ENCODE measurements around the gene DOCK2.

DOCK2 gene

GRCh38 chr5:169893571-169893970 lies 256.5 kb downstream of the DOCK2 start:
- Histone ChIP-seq H3K36me3 (ENCODE audit: insufficient read depth, low read length) (no peaks in the 10 kb centered on the region), H3K27ac (ENCODE audit: low read depth, low read length) (no peak overlapping the region), H3K27me3 (ENCODE audit: control insufficient read depth in 1 of 2, insufficient read depth in 2 of 2, low read length in 2 of 2) (no peaks in the 10 kb centered on the region), H3K4me3 (ENCODE audit: low read depth in 1 of 2, low read length in 2 of 2) (no peak overlapping the region), H3K9ac (ENCODE audit: low read length) (no peak overlapping the region), H3K9me3 (ENCODE audit: low read length) (no peaks in the 10 kb centered on the region), H3K4me1 (ENCODE audit: insufficient read depth, low read length) (no peaks in the 10 kb centered on the region)

GRCh38 chr5:169895926-169896325 lies 258.9 kb downstream of the DOCK2 start:
- Histone ChIP-seq H3K4me1 (ENCODE audit: insufficient read depth, low read length) (no peaks in the 10 kb centered on the region), H3K27me3 (ENCODE audit: control insufficient read depth in 1 of 2, insufficient read depth in 2 of 2, low read length in 2 of 2) (no peaks in the 10 kb centered on the region), H3K9me3 (ENCODE audit: low read length) (no peaks in the 10 kb centered on the region), H3K4me3 (ENCODE audit: low read depth in 1 of 2, low read length in 2 of 2) (no peak overlapping the region), H3K9ac (ENCODE audit: low read length) (no peak overlapping the region), H3K27ac (ENCODE audit: low read depth, low read length) (no peak overlapping the region), H3K36me3 (ENCODE audit: insufficient read depth, low read length) (no peaks in the 10 kb centered on the region)

- no peaks in the 10 kb centered on the region for H3K36me3 ChIP-seq (ENCODE audit: insufficient read depth, low read length)
- H3K4me3 ChIP-seq (ENCODE audit: low read depth in 1 of 2, low read length in 2 of 2): no peak overlapping the region
- H3K9me3 ChIP-seq (ENCODE audit: low read length): no peaks in the 10 kb centered on the region
- no peak overlapping the region for H3K9ac ChIP-seq (ENCODE audit: low read length)
- no peaks in the 10 kb centered on the region for H3K27me3 ChIP-seq (ENCODE audit: control insufficient read depth in 1 of 2, insufficient read depth in 2 of 2, low read length in 2 of 2)
- H3K4me1 ChIP-seq (ENCODE audit: insufficient read depth, low read length): no peaks in the 10 kb centered on the region
- H3K27ac ChIP-seq (ENCODE audit: low read depth, low read length): no peak overlapping the region
These were observed 260.4 kb downstream of the DOCK2 start for GRCh38 chr5:169897481-169897880.

- no peak overlapping the region for H3K9ac ChIP-seq (ENCODE audit: low read length)
- no peak overlapping the region for H3K27ac ChIP-seq (ENCODE audit: low read depth, low read length)
- H3K9me3 ChIP-seq (ENCODE audit: low read length): no peaks in the 10 kb centered on the region
- no peaks in the 10 kb centered on the region for H3K4me1 ChIP-seq (ENCODE audit: insufficient read depth, low read length)
- H3K27me3 ChIP-seq (ENCODE audit: control insufficient read depth in 1 of 2, insufficient read depth in 2 of 2, low read length in 2 of 2): no peaks in the 10 kb centered on the region
- no peak overlapping the region for H3K4me3 ChIP-seq (ENCODE audit: low read depth in 1 of 2, low read length in 2 of 2)
- no peaks in the 10 kb centered on the region for H3K36me3 ChIP-seq (ENCODE audit: insufficient read depth, low read length)
These were observed 264.8 kb downstream of the DOCK2 start for GRCh38 chr5:169901896-169902295.

GRCh38 chr5:169904059-169904458 lies 267.0 kb downstream of the DOCK2 start:
- Histone ChIP-seq H3K4me3 (ENCODE audit: low read depth in 1 of 2, low read length in 2 of 2) (no peak overlapping the region), H3K4me1 (ENCODE audit: insufficient read depth, low read length) (no peaks in the 10 kb centered on the region), H3K27me3 (ENCODE audit: control insufficient read depth in 1 of 2, insufficient read depth in 2 of 2, low read length in 2 of 2) (no peaks in the 10 kb centered on the region), H3K9ac (ENCODE audit: low read length) (no peak overlapping the region), H3K27ac (ENCODE audit: low read depth, low read length) (no peak overlapping the region), H3K9me3 (ENCODE audit: low read length) (no peaks in the 10 kb centered on the region), H3K36me3 (ENCODE audit: insufficient read depth, low read length) (no peaks in the 10 kb centered on the region)

- Histone ChIP-seq H3K9me3 (ENCODE audit: low read length) (no peaks in the 10 kb centered on the region), H3K9ac (ENCODE audit: low read length) (no peak overlapping the region), H3K27me3 (ENCODE audit: control insufficient read depth in 1 of 2, insufficient read depth in 2 of 2, low read length in 2 of 2) (no peaks in the 10 kb centered on the region), H3K27ac (ENCODE audit: low read depth, low read length) (no peak overlapping the region), H3K4me1 (ENCODE audit: insufficient read depth, low read length) (no peaks in the 10 kb centered on the region), H3K4me3 (ENCODE audit: low read depth in 1 of 2, low read length in 2 of 2) (no peak overlapping the region), H3K36me3 (ENCODE audit: insufficient read depth, low read length) (no peaks in the 10 kb centered on the region)
These were observed 267.4 kb downstream of the DOCK2 start for GRCh38 chr5:169904508-169904907.

GRCh38 chr5:169905017-169905416 lies 267.9 kb downstream of the DOCK2 start:
- Histone ChIP-seq H3K27me3 (ENCODE audit: control insufficient read depth in 1 of 2, insufficient read depth in 2 of 2, low read length in 2 of 2) (no peaks in the 10 kb centered on the region), H3K27ac (ENCODE audit: low read depth, low read length) (no peak overlapping the region), H3K4me1 (ENCODE audit: insufficient read depth, low read length) (no peaks in the 10 kb centered on the region), H3K36me3 (ENCODE audit: insufficient read depth, low read length) (no peaks in the 10 kb centered on the region), H3K4me3 (ENCODE audit: low read depth in 1 of 2, low read length in 2 of 2) (no peak overlapping the region), H3K9ac (ENCODE audit: low read length) (no peak overlapping the region), H3K9me3 (ENCODE audit: low read length) (no peaks in the 10 kb centered on the region)

- Histone ChIP-seq H3K4me1 (ENCODE audit: insufficient read depth, low read length) (no peaks in the 10 kb centered on the region), H3K27me3 (ENCODE audit: control insufficient read depth in 1 of 2, insufficient read depth in 2 of 2, low read length in 2 of 2) (no peaks in the 10 kb centered on the region), H3K4me3 (ENCODE audit: low read depth in 1 of 2, low read length in 2 of 2) (no peak overlapping the region), H3K27ac (ENCODE audit: low read depth, low read length) (no peak overlapping the region), H3K9ac (ENCODE audit: low read length) (no peak overlapping the region), H3K9me3 (ENCODE audit: low read length) (no peaks in the 10 kb centered on the region), H3K36me3 (ENCODE audit: insufficient read depth, low read length) (no peaks in the 10 kb centered on the region)
These were observed 269.9 kb downstream of the DOCK2 start for GRCh38 chr5:169906745-169907649.

- no peaks in the 10 kb centered on the region for H3K36me3 ChIP-seq (ENCODE audit: insufficient read depth, low read length)
- no peak overlapping the region for H3K4me3 ChIP-seq (ENCODE audit: low read depth in 1 of 2, low read length in 2 of 2)
- H3K27me3 ChIP-seq (ENCODE audit: control insufficient read depth in 1 of 2, insufficient read depth in 2 of 2, low read length in 2 of 2): no peaks in the 10 kb centered on the region
- H3K9ac ChIP-seq (ENCODE audit: low read length): no peak overlapping the region
- H3K4me1 ChIP-seq (ENCODE audit: insufficient read depth, low read length): no peaks in the 10 kb centered on the region
- H3K9me3 ChIP-seq (ENCODE audit: low read length): no peaks in the 10 kb centered on the region
- H3K27ac ChIP-seq (ENCODE audit: low read depth, low read length): no peak overlapping the region
These were observed 271.8 kb downstream of the DOCK2 start for GRCh38 chr5:169908864-169909263.

- Histone ChIP-seq H3K4me1 (ENCODE audit: insufficient read depth, low read length) (no peaks in the 10 kb centered on the region), H3K9ac (ENCODE audit: low read length) (no peak overlapping the region), H3K27me3 (ENCODE audit: control insufficient read depth in 1 of 2, insufficient read depth in 2 of 2, low read length in 2 of 2) (no peaks in the 10 kb centered on the region), H3K27ac (ENCODE audit: low read depth, low read length) (no peak overlapping the region), H3K4me3 (ENCODE audit: low read depth in 1 of 2, low read length in 2 of 2) (no peak overlapping the region), H3K36me3 (ENCODE audit: insufficient read depth, low read length) (no peaks in the 10 kb centered on the region), H3K9me3 (ENCODE audit: low read length) (no peaks in the 10 kb centered on the region)
These were observed 272.9 kb downstream of the DOCK2 start for GRCh38 chr5:169909945-169910344.

GRCh38 chr5:169910393-169910792 lies 273.3 kb downstream of the DOCK2 start:
- no peaks in the 10 kb centered on the region for H3K27me3 ChIP-seq (ENCODE audit: control insufficient read depth in 1 of 2, insufficient read depth in 2 of 2, low read length in 2 of 2)
- H3K4me1 ChIP-seq (ENCODE audit: insufficient read depth, low read length): no peaks in the 10 kb centered on the region
- H3K9me3 ChIP-seq (ENCODE audit: low read length): no peaks in the 10 kb centered on the region
- no peak overlapping the region for H3K27ac ChIP-seq (ENCODE audit: low read depth, low read length)
- no peaks in the 10 kb centered on the region for H3K36me3 ChIP-seq (ENCODE audit: insufficient read depth, low read length)
- no peak overlapping the region for H3K9ac ChIP-seq (ENCODE audit: low read length)
- H3K4me3 ChIP-seq (ENCODE audit: low read depth in 1 of 2, low read length in 2 of 2): no peak overlapping the region

Measured in muscle layer of colon (tissue), 2 donors.